Keratinocyte (primary cell): ENCODE measurements around the gene SEL1L3. TPM values are rescaled to one million over a fixed set of nuclear protein-coding genes. Genes with fewer than 3 reads are reported as not detected.

ENCODE experiments used
- DNase-seq: peaks from one replicate; pipeline ENCODE4 v3.0.0-alpha.2; 2011; ENCODE audit warnings: low read depth, missing footprints, low spot score
- FAIRE-seq: peaks from 2 replicates; lab custom pipeline; 2011; peaks lifted over from hg19 to GRCh38; lab: Jason Lieb, UNC
- H2AFZ ChIP-seq: 2 replicates; pipeline ENCODE4 v1.6.0; 2012; ENCODE audit warnings: low read length, control low read depth, inconsistent platforms; ENCODE audit not compliant: control insufficient read depth
- H3K27ac ChIP-seq: 2 replicates; pipeline ENCODE4 v1.5.1; 2011; ENCODE audit warnings: low read length; ENCODE audit not compliant: control insufficient read depth, insufficient read depth
- H3K27me3 ChIP-seq: 3 replicates; pipeline ENCODE4 v1.6.0; 2011; ENCODE audit warnings: low read length; ENCODE audit not compliant: control insufficient read depth, insufficient read depth; ENCODE audit errors: extremely low read depth
- H3K36me3 ChIP-seq, 2 experiments: 2 replicates in 1 of 2; 3 replicates in 1 of 2; pipeline ENCODE4 v1.5.1; 2011; ENCODE audit warnings: low read length in 2 of 2, mild to moderate bottlenecking in 1 of 2; ENCODE audit not compliant: control insufficient read depth in 2 of 2, insufficient read depth in 2 of 2; ENCODE audit errors: extremely low read depth in 1 of 2
- H3K4me1 ChIP-seq: 3 replicates; pipeline ENCODE4 v1.5.1; 2011; ENCODE audit warnings: low read length; ENCODE audit not compliant: control insufficient read depth, insufficient read depth; ENCODE audit errors: extremely low read depth
- H3K4me2 ChIP-seq: 3 replicates; pipeline ENCODE4 v1.6.0; 2011; ENCODE audit warnings: low read depth, low read length; ENCODE audit not compliant: control insufficient read depth, insufficient read depth; ENCODE audit errors: extremely low read depth
- H3K4me3 ChIP-seq, 3 experiments: fragments of 200-600 bp in 1 of 3; sonication (generic) in 1 of 3; 2 replicates in 2 of 3; 3 replicates in 1 of 3; pipeline ENCODE4 v1.5.1; 2011 to 2016; ENCODE audit warnings: low read length in 3 of 3, mild to moderate bottlenecking in 3 of 3, control low read depth in 2 of 3, inconsistent platforms in 1 of 3, low read depth in 1 of 3, mixed read lengths in 1 of 3, mixed run types in 1 of 3, moderate library complexity in 1 of 3; ENCODE audit not compliant: control insufficient read depth in 2 of 3, insufficient read depth in 2 of 3; ENCODE audit errors: extremely low read depth in 1 of 3
- H3K79me2 ChIP-seq: 2 replicates; pipeline ENCODE4 v1.6.0; 2012; ENCODE audit warnings: low read length; ENCODE audit not compliant: control insufficient read depth, insufficient read depth
- H3K9ac ChIP-seq: 3 replicates; pipeline ENCODE4 v1.6.0; 2011; ENCODE audit warnings: low read length; ENCODE audit not compliant: control insufficient read depth, insufficient read depth; ENCODE audit errors: extremely low read depth
- H3K9me1 ChIP-seq: 3 replicates; pipeline ENCODE4 v1.6.0; 2011; ENCODE audit warnings: low read length; ENCODE audit not compliant: control insufficient read depth, insufficient read depth; ENCODE audit errors: extremely low read depth
- H3K9me3 ChIP-seq: 2 replicates; pipeline ENCODE4 v1.5.1; 2012; ENCODE audit warnings: low read depth, low read length; ENCODE audit not compliant: control insufficient read depth
- H4K20me1 ChIP-seq: 3 replicates; pipeline ENCODE4 v1.6.0; 2011; ENCODE audit warnings: low read length; ENCODE audit not compliant: control insufficient read depth, insufficient read depth; ENCODE audit errors: extremely low read depth
- CTCF ChIP-seq, 3 experiments: IDR thresholded peaks in 1 of 3; conservative IDR thresholded peaks in 1 of 3; optimal IDR thresholded peaks in 1 of 3; 2 replicates in 2 of 3; 3 replicates in 1 of 3; pipeline versions ENCODE3 to v1.5.1; 2011; ENCODE audit warnings: low read length in 3 of 3, mild to moderate bottlenecking in 3 of 3, moderate library complexity in 2 of 3, control low read depth in 1 of 3, inconsistent platforms in 1 of 3; ENCODE audit not compliant: insufficient read depth in 2 of 3; ENCODE audit errors: extremely low read depth in 1 of 3
- EZH2 ChIP-seq: IDR thresholded peaks from one replicate; pipeline ENCODE4 v1.6.1; 2012; ENCODE audit warnings: inconsistent platforms, mild to moderate bottlenecking, low read length, moderate library complexity
- dilution Hi-C: fragments of 300-500 bp; cut with MboI; formaldehyde crosslinking; loops from one replicate; pipeline ENCODE4 v1.7.0; 2020; ENCODE audit warnings: low sequenced_read_pairs; ENCODE audit not compliant: extremely low pct_ligation_motif_present
- polyA plus RNA-seq, 5 experiments: library from polyadenylated mRNA; depleted of rRNA in 3 of 5; stranded (reverse) in 3 of 5; stranded (forward) in 1 of 5; unstranded in 1 of 5; fragments of >200 nt; gene quantifications; 1 replicate in 1 of 5; 2 replicates in 3 of 5; 3 replicates in 1 of 5; pipeline versions ENCODE4 v1.2.1 to v1.2.3, GENCODE V29; 2011 to 2012; ENCODE audit warnings: missing spikeins in 2 of 5, low read depth in 1 of 5, low replicate concordance in 1 of 5

SEL1L3 gene
- polyA plus RNA-seq, 1 donor (not counting 4 experiments of a cell fraction or from before 2014, with no cell fraction given): 67.9 TPM

- no peaks in the 10 kb centered on the region for H3K9me1 ChIP-seq
- peaks cover 0 to 2% of the 10 kb centered on the region in 2 experiments for H3K36me3 ChIP-seq
- H3K9ac ChIP-seq: no peak overlapping the region
- dilution Hi-C loops: loop anchor here (25.0 kb wide), 1 partner anchor 336 kb away; no protein-coding TSS in a partner anchor
- H3K27ac ChIP-seq: no peak overlapping the region
- H2AFZ ChIP-seq: no peak overlapping the region
- H3K4me1 ChIP-seq: no peaks in the 10 kb centered on the region
- FAIRE-seq (no peak), DNase-seq (no peak)
- no peaks in the 10 kb centered on the region for H3K79me2 ChIP-seq
- no peak overlapping the region for H3K4me3 ChIP-seq
- no peaks in the 10 kb centered on the region for H3K9me3 ChIP-seq
- H4K20me1 ChIP-seq: no peaks in the 10 kb centered on the region
- no peaks in the 10 kb centered on the region for H3K27me3 ChIP-seq
- TF ChIP-seq CTCF (optimal IDR thresholded peaks at IDR 0.05 in 1 of 3, IDR thresholded peaks at IDR 0.05 in 1 of 3, conservative IDR thresholded peaks at IDR 0.05 in 1 of 3; ENCODE audit: extremely low read depth in 1 of 3, insufficient read depth in 2 of 3, low read length in 3 of 3) (no peak), EZH2 (no peak)
- H3K4me2 ChIP-seq: no peak overlapping the region
Measured at GRCh38 chr4:25773358-25773757, 89.4 kb downstream of the SEL1L3 start.

GRCh38 chr4:25771672-25772071 is 91.1 kb downstream of the SEL1L3 start:
- dilution Hi-C loops: loop anchor here (25.0 kb wide), 1 partner anchor 334 kb away; no protein-coding TSS in a partner anchor

More at GRCh38 chr4:25771672-25772071, 91.1 kb downstream of the SEL1L3 start:
- Histone ChIP-seq H3K4me1 (no peaks in the 10 kb centered on the region), H3K36me3 (peaks cover 0 to 7% of the 10 kb centered on the region in 2 experiments), H3K27me3 (no peaks in the 10 kb centered on the region), H3K27ac (no peak overlapping the region), H3K9ac (no peak overlapping the region), H4K20me1 (no peaks in the 10 kb centered on the region), H3K79me2 (no peaks in the 10 kb centered on the region), H3K9me3 (no peaks in the 10 kb centered on the region), H2AFZ (no peak overlapping the region), H3K4me3 (no peak overlapping the region), H3K9me1 (no peaks in the 10 kb centered on the region), H3K4me2 (no peak overlapping the region)
- FAIRE-seq: no peak
- DNase-seq: no peak
- no peak for TF ChIP-seq CTCF (optimal IDR thresholded peaks at IDR 0.05 in 1 of 3, IDR thresholded peaks at IDR 0.05 in 1 of 3, conservative IDR thresholded peaks at IDR 0.05 in 1 of 3; ENCODE audit: extremely low read depth in 1 of 3, insufficient read depth in 2 of 3, low read length in 3 of 3)
